Gastroesophageal sphincter (tissue), 4 donors: ENCODE results near the gene CDH23. TPM values are rescaled to one million over a fixed set of nuclear protein-coding genes. Genes with fewer than 3 reads are reported as not detected.

Source experiments
- ATAC-seq: fragments of 150-250 bp; one replicate; pipeline ENCODE4 v1.9.1; 2016; ENCODE audit warnings: mild to moderate bottlenecking, moderate library complexity
- H3K27ac ChIP-seq, 4 donors: fragments of 200-600 bp; sonication (generic) in 3 of 4; 1 replicate in 3 of 4; 2 replicates in 1 of 4; pipeline ENCODE4 v1.5.1; 2016 to 2019
- H3K27me3 ChIP-seq: fragments of 200-600 bp; sonication (generic); one replicate; pipeline ENCODE4 v1.5.1; 2019
- H3K36me3 ChIP-seq, 2 donors: fragments of 200-600 bp; sonication (generic); one replicate each; pipeline ENCODE4 v1.5.1; 2019; ENCODE audit warnings: control low read depth in 1 of 2
- H3K4me1 ChIP-seq, 3 donors: fragments of 200-600 bp; sonication (generic); 1 replicate in 2 of 3; 2 replicates in 1 of 3; pipeline ENCODE4 v1.5.1; 2016 to 2019; ENCODE audit warnings: control low read depth in 2 of 3
- H3K4me3 ChIP-seq, 2 donors: fragments of 200-600 bp; sonication (generic); one replicate each; pipeline ENCODE4 v1.5.1; 2019; ENCODE audit warnings: mild to moderate bottlenecking in 1 of 2, moderate library complexity in 1 of 2
- H3K9me3 ChIP-seq, 3 donors: fragments of 200-600 bp; sonication (generic); one replicate each; pipeline ENCODE4 v1.5.1; 2017 to 2019; ENCODE audit warnings: control low read depth in 2 of 3
- CTCF ChIP-seq, 4 experiments: fragments of 200-600 bp in 2 of 4; fragments of 450-650 bp in 2 of 4; sonication (generic) in 1 of 4; IDR thresholded peaks; one replicate each; pipeline ENCODE4 v1.5.1; 2017 to 2019; ENCODE audit warnings: antibody characterized with exemption in 4 of 4, mild to moderate bottlenecking in 2 of 4, moderate library complexity in 2 of 4
- EP300 ChIP-seq: sonication (generic); formaldehyde crosslinking; IDR thresholded peaks from one replicate; pipeline ENCODE4 v1.6.1; 2017; ENCODE audit warnings: antibody characterized with exemption, mild to moderate bottlenecking
- POLR2A ChIP-seq, 2 donors: fragments of 450-650 bp; IDR thresholded peaks; one replicate each; pipeline ENCODE4 v1.6.1; 2017; ENCODE audit warnings: antibody characterized with exemption in 2 of 2, mild to moderate bottlenecking in 2 of 2, moderate library complexity in 1 of 2
- POLR2AphosphoS5 ChIP-seq: sonication (generic); formaldehyde crosslinking; IDR thresholded peaks from one replicate; pipeline ENCODE4 v1.6.1; 2017; ENCODE audit warnings: antibody characterized with exemption
- WGBS, 2 donors: methylation state at CpG; one replicate each; pipeline ENCODE4 v1.1.5; 2018; ENCODE audit warnings: low coverage in 1 of 2; 5-methylcytosine and 5-hydroxymethylcytosine counted together
- total RNA-seq, 4 donors: library from RNA; depleted of rRNA; stranded (reverse); fragments of >200 nt; gene quantifications; one replicate each; pipeline ENCODE4 v1.1.0, GENCODE V29; 2016

Gene CDH23
- total RNA-seq, 4 donors from 2014 or later = 5.1 to 33.5 (median 16.2) TPM

- no peaks in the 10 kb centered on the region for H3K36me3 ChIP-seq
- no peak overlapping the region for H3K4me3 ChIP-seq
- 40 to 51% methylated on average over 1 to 2 of the region's 9 CpGs for WGBS, 2 donors
- peak in 1 of 4 experiments; percentile 19 for TF ChIP-seq CTCF (IDR thresholded peaks at IDR 0.05)
- TF ChIP-seq EP300 = no peak
- TF ChIP-seq POLR2AphosphoS5 = no peak
- TF ChIP-seq POLR2A (IDR thresholded peaks at IDR 0.05) = no peak
- no peaks in the 10 kb centered on the region for H3K27me3 ChIP-seq
- H3K4me1 ChIP-seq = peaks cover 0 to 42% (median 25%) of the 10 kb centered on the region in 3 donors
- H3K9me3 ChIP-seq = no peaks in the 10 kb centered on the region
- ATAC-seq = no peak
- H3K27ac ChIP-seq = peak overlapping the region in 3 of 4 donors; percentile 2 to 77 (median 73)
These were observed 329.4 kb downstream of the CDH23 start for GRCh38 chr10:71725998-71726579.

- peaks cover 0 to 42% (median 25%) of the 10 kb centered on the region in 3 donors for H3K4me1 ChIP-seq
- H3K36me3 ChIP-seq = no peaks in the 10 kb centered on the region
- no peak for ATAC-seq
- no peaks in the 10 kb centered on the region for H3K9me3 ChIP-seq
- TF ChIP-seq CTCF (IDR thresholded peaks at IDR 0.05) = no peak
- 60 to 68% methylated on average over 2 to 4 of the region's 11 CpGs for WGBS, 2 donors
- no peaks in the 10 kb centered on the region for H3K27me3 ChIP-seq
- peak overlapping the region in 3 of 4 donors; percentile 73 to 77 (median 75) for H3K27ac ChIP-seq
- H3K4me3 ChIP-seq = no peak overlapping the region
These were observed 329.9 kb downstream of the CDH23 start for GRCh38 chr10:71726580-71727104.

GRCh38 chr10:71727105-71727737 lies 330.5 kb downstream of the CDH23 start:
- no peaks in the 10 kb centered on the region for H3K9me3 ChIP-seq
- WGBS, 2 donors = 80 to 88% methylated on average over 3 to 4 of the region's 12 CpGs

GRCh38 chr10:71727738-71728737 lies 331.3 kb downstream of the CDH23 start:
- peak; percentile 76 for ATAC-seq
- no peaks in the 10 kb centered on the region for H3K9me3 ChIP-seq

More at GRCh38 chr10:71727105-71727737, 330.5 kb downstream of the CDH23 start:
- peaks cover 0 to under 1% of the 10 kb centered on the region in 2 donors for H3K36me3 ChIP-seq
- peaks cover 0 to 42% (median 25%) of the 10 kb centered on the region in 3 donors for H3K4me1 ChIP-seq
- TF ChIP-seq POLR2AphosphoS5 (no peak), EP300 (no peak), CTCF (IDR thresholded peaks at IDR 0.05) (no peak), POLR2A (IDR thresholded peaks at IDR 0.05) (no peak)
- no peaks in the 10 kb centered on the region for H3K27me3 ChIP-seq
- no peak overlapping the region for H3K4me3 ChIP-seq
- peak overlapping the region; percentile 8 to 77 (median 74) for H3K27ac ChIP-seq
- ATAC-seq = peak; percentile 1

GRCh38 chr10:71729161-71729636 lies 332.5 kb downstream of the CDH23 start:
- no peak for ATAC-seq
- WGBS, 2 donors = 62 to 80% methylated on average over 1 to 7 of the region's 10 CpGs
- Histone ChIP-seq H3K27ac (peak overlapping the region in 3 of 4 donors; percentile 18 to 77 (median 73)), H3K27me3 (no peaks in the 10 kb centered on the region), H3K36me3 (peaks cover 0 to 4% of the 10 kb centered on the region in 2 donors), H3K4me1 (peaks cover 0 to 42% (median 25%) of the 10 kb centered on the region in 3 donors), H3K9me3 (no peaks in the 10 kb centered on the region), H3K4me3 (no peak overlapping the region)
- TF ChIP-seq POLR2A (IDR thresholded peaks at IDR 0.05) = no peak
- TF ChIP-seq EP300 = no peak
- TF ChIP-seq POLR2AphosphoS5 = no peak
- no peak for TF ChIP-seq CTCF (IDR thresholded peaks at IDR 0.05)

More at GRCh38 chr10:71727738-71728737, 331.3 kb downstream of the CDH23 start:
- peak; percentile 33 for TF ChIP-seq POLR2AphosphoS5
- no peak for TF ChIP-seq EP300
- no peaks in the 10 kb centered on the region for H3K27me3 ChIP-seq
- 12 to 14% methylated on average over 4 to 5 of the region's 8 CpGs for WGBS, 2 donors
- H3K27ac ChIP-seq = peak overlapping the region; percentile 8 to 77 (median 74)
- H3K36me3 ChIP-seq = peaks cover 0 to 4% of the 10 kb centered on the region in 2 donors
- H3K4me3 ChIP-seq = no peak overlapping the region
- H3K4me1 ChIP-seq = peaks cover 0 to 42% (median 25%) of the 10 kb centered on the region in 3 donors
